ENCODE measurements around the gene C2orf80. TPM values are rescaled to one million over a fixed set of nuclear protein-coding genes. Genes with fewer than 3 reads are reported as not detected.

C2orf80 gene
- total and polyA plus RNA-seq, 2 donors (not counting 1 experiment from before 2014, with no cell fraction given), result not detected

DNA sequence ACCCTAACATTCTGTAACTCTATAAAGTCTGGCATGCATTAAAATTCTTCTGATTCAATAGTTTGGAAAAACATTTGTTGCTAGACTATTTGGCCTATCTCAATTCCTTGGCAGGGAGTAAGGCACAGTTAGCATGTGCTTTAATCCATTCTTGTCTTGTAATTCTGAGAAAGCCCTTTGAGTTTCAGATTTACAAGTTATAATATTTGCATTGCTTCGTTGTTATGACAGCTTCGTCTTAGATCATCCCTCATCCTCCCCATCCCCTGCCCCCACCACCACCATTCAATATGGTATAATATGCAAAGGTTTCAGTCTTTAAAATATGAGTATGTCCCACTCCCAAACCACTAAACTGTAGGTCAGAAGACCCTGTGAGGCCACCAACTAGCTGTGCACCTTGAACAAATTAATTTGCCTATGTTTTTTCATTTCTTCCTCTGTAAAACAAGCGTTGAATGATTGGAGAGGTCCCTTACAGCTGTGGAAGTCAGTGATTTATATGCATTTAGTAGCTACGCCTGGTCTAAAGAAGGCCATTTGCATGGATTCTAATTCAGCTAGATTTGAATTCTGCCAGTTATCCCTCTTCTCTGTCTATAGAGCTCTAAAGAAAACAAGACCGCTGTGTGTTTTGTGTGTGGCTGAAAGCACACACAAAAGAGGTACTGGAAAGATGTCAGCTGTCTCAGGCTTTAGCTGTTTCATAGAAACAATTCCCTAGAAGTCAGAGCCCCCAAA lies 591 bp downstream of the C2orf80 start:
- no peaks in the 10 kb centered on the region for H3K27me3 ChIP-seq (ENCODE audit: control insufficient read depth, insufficient read depth, low read length)
- H3K9me3 ChIP-seq (ENCODE audit: control insufficient read depth, insufficient read depth, low read depth, low read length), result no peaks in the 10 kb centered on the region
- no peak overlapping the region for H3K9ac ChIP-seq (ENCODE audit: insufficient read depth, low read length)
- H3K4me1 ChIP-seq (ENCODE audit: control insufficient read depth, extremely low read depth, insufficient read depth, low read length), result no peaks in the 10 kb centered on the region
- no peak overlapping the region for H2AFZ ChIP-seq (ENCODE audit: low read length)
- no peaks in the 10 kb centered on the region for H3K79me2 ChIP-seq (ENCODE audit: control insufficient read depth, insufficient read depth, low read length)
- H4K20me1 ChIP-seq (ENCODE audit: control insufficient read depth, extremely low read depth, insufficient read depth, low read length), result no peaks in the 10 kb centered on the region
- H3K4me3 ChIP-seq (replicated peaks in 1 of 4; ENCODE audit: control extremely low read depth in 1 of 4, insufficient read depth in 1 of 4, low read depth in 3 of 4, low read length in 4 of 4), result no peak overlapping the region
- no peaks in the 10 kb centered on the region for H3K36me3 ChIP-seq (ENCODE audit: control insufficient read depth, insufficient read depth, low read length)
- H3K27ac ChIP-seq (ENCODE audit: insufficient read depth, low read length), result no peak overlapping the region
- no peak for TF ChIP-seq EZH2 (IDR thresholded peaks at IDR 0.05; ENCODE audit: low read length, missing control alignments)
- TF ChIP-seq, protein P1, sequence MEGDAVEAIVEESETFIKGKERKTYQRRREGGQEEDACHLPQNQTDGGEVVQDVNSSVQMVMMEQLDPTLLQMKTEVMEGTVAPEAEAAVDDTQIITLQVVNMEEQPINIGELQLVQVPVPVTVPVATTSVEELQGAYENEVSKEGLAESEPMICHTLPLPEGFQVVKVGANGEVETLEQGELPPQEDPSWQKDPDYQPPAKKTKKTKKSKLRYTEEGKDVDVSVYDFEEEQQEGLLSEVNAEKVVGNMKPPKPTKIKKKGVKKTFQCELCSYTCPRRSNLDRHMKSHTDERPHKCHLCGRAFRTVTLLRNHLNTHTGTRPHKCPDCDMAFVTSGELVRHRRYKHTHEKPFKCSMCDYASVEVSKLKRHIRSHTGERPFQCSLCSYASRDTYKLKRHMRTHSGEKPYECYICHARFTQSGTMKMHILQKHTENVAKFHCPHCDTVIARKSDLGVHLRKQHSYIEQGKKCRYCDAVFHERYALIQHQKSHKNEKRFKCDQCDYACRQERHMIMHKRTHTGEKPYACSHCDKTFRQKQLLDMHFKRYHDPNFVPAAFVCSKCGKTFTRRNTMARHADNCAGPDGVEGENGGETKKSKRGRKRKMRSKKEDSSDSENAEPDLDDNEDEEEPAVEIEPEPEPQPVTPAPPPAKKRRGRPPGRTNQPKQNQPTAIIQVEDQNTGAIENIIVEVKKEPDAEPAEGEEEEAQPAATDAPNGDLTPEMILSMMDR (conservative IDR thresholded peaks at IDR 0.05 in 1 of 2, IDR thresholded peaks at IDR 0.05 in 1 of 2; ENCODE audit: low read depth in 1 of 2, low read length in 2 of 2), result no peak
- DNase-seq (ENCODE audit: low read depth in 2 of 2), result no peak
- no peak overlapping the region for H3K4me2 ChIP-seq (ENCODE audit: extremely low read depth, insufficient read depth, low read length)

DNA sequence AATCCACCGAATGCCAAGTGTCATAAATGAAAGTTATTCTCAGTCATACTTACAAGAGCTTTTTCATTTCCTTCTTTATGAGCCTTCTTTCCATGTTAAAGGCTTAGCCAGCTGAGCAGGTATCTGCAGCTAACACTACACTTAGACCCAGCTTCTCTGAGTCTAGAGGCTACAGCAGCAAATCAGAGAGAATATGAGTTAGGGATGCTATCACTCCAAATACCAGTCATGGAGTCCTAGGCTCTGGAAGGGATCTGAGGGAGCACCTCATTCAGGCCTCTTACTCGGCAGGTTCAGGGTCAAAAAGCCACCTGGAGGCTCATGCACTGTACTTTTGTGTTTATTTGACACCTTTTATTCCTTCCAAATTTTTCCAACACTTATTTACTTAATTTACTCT lies 2.9 kb downstream of the C2orf80 start:
- H3K9ac ChIP-seq (ENCODE audit: insufficient read depth, low read length), result no peak overlapping the region
- H2AFZ ChIP-seq (ENCODE audit: low read length), result no peak overlapping the region
- H3K27ac ChIP-seq (ENCODE audit: insufficient read depth, low read length), result no peak overlapping the region
- TF ChIP-seq EZH2 (IDR thresholded peaks at IDR 0.05; ENCODE audit: low read length, missing control alignments), result no peak
- TF ChIP-seq, protein P1 (conservative IDR thresholded peaks at IDR 0.05 in 1 of 2, IDR thresholded peaks at IDR 0.05 in 1 of 2; ENCODE audit: low read depth in 1 of 2, low read length in 2 of 2), result no peak
- no peak for DNase-seq (ENCODE audit: low read depth in 2 of 2)
- H4K20me1 ChIP-seq (ENCODE audit: control insufficient read depth, extremely low read depth, insufficient read depth, low read length), result no peaks in the 10 kb centered on the region
- no peaks in the 10 kb centered on the region for H3K4me1 ChIP-seq (ENCODE audit: control insufficient read depth, extremely low read depth, insufficient read depth, low read length)
- H3K9me3 ChIP-seq (ENCODE audit: control insufficient read depth, insufficient read depth, low read depth, low read length), result no peaks in the 10 kb centered on the region
- no peaks in the 10 kb centered on the region for H3K36me3 ChIP-seq (ENCODE audit: control insufficient read depth, insufficient read depth, low read length)
- no peaks in the 10 kb centered on the region for H3K27me3 ChIP-seq (ENCODE audit: control insufficient read depth, insufficient read depth, low read length)
- no peak overlapping the region for H3K4me3 ChIP-seq (replicated peaks in 1 of 4; ENCODE audit: control extremely low read depth in 1 of 4, insufficient read depth in 1 of 4, low read depth in 3 of 4, low read length in 4 of 4)
- no peak overlapping the region for H3K4me2 ChIP-seq (ENCODE audit: extremely low read depth, insufficient read depth, low read length)
- H3K79me2 ChIP-seq (ENCODE audit: control insufficient read depth, insufficient read depth, low read length), result no peaks in the 10 kb centered on the region

DNA sequence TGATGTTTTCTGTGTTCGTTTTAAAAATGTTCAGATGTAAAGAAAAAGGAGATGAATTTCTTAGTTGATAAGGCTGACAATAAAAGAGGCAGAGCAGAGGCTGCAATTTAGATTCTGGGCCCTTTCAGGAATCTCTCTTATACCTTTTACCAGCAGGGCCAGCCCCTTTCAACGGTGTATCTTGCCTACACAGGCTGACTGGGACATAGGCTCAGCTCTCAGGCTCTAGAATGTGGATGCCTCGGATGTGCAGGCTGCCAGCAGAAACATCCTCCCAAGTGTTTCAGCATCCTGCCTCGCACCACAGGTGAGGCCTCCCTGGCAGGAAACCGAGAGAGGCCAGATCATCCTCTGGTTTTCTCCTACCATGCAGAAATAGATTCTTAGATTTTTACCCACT lies 3.4 kb downstream of the C2orf80 start:
- H3K4me2 ChIP-seq (ENCODE audit: extremely low read depth, insufficient read depth, low read length), result no peak overlapping the region
- no peak for DNase-seq (ENCODE audit: low read depth in 2 of 2)
- H3K27me3 ChIP-seq (ENCODE audit: control insufficient read depth, insufficient read depth, low read length), result no peaks in the 10 kb centered on the region
- no peak overlapping the region for H3K27ac ChIP-seq (ENCODE audit: insufficient read depth, low read length)
- H3K9ac ChIP-seq (ENCODE audit: insufficient read depth, low read length), result no peak overlapping the region
- H3K36me3 ChIP-seq (ENCODE audit: control insufficient read depth, insufficient read depth, low read length), result no peaks in the 10 kb centered on the region
- no peaks in the 10 kb centered on the region for H3K9me3 ChIP-seq (ENCODE audit: control insufficient read depth, insufficient read depth, low read depth, low read length)
- no peak overlapping the region for H2AFZ ChIP-seq (ENCODE audit: low read length)
- TF ChIP-seq EZH2 (IDR thresholded peaks at IDR 0.05; ENCODE audit: low read length, missing control alignments), result no peak
- TF ChIP-seq, protein P1 (conservative IDR thresholded peaks at IDR 0.05 in 1 of 2, IDR thresholded peaks at IDR 0.05 in 1 of 2; ENCODE audit: low read depth in 1 of 2, low read length in 2 of 2), result no peak
- no peaks in the 10 kb centered on the region for H3K4me1 ChIP-seq (ENCODE audit: control insufficient read depth, extremely low read depth, insufficient read depth, low read length)
- no peaks in the 10 kb centered on the region for H3K79me2 ChIP-seq (ENCODE audit: control insufficient read depth, insufficient read depth, low read length)
- H3K4me3 ChIP-seq (replicated peaks in 1 of 4; ENCODE audit: control extremely low read depth in 1 of 4, insufficient read depth in 1 of 4, low read depth in 3 of 4, low read length in 4 of 4), result no peak overlapping the region
- no peaks in the 10 kb centered on the region for H4K20me1 ChIP-seq (ENCODE audit: control insufficient read depth, extremely low read depth, insufficient read depth, low read length)
